ENCODE data around the gene CORO1C. TPM values are rescaled to one million over a fixed set of nuclear protein-coding genes. Genes with fewer than 3 reads are reported as not detected.
A peak's percentile ranks its signal among the peaks of the same experiment; 100 is the strongest.

CORO1C gene
- total RNA-seq, 1 experiment from 2014 or later, result 138 TPM

DNA sequence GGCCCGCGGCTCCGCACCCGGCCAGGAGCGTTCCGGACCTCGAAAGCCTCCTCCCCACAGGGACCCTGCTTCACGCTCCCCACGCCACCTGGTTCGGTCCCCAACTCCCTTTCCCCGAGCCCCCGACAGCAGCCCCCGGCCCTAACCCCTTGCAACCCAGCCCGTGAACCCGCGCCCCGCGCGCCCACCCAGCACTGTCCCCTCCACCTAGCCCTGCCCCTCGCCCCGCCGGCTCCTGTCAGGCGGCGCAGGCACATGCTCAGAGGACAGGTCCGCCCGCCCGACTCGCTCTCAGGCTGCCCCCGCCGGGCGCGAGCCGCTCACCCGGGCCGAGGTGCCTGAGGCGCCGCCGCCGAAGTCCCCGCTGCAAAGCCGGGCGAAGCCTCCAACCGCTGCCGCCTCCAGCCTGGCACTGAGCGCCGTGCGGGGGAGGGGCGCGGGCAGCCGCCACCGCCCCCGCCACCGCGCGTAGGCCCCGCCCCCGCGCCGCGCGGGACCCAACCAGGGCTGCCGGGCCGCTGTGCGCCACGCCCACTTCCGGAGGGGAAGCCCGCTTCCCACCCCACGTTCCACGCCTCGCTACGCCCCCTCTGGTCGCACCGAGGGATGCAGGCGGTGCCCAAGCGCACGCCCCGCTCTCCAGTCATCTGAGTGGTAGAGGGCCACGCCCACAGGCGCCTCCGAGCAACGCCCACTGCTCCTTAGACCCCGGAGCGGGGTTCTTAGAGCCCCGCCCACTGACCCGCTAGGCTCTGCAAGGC is at the start of gene CORO1C (continued):
- TF ChIP-seq POLR2AphosphoS5 (IDR thresholded peaks at IDR 0.05; ENCODE audit: low read depth, low read length) (peak; percentile 90), RAD21 (IDR thresholded peaks at IDR 0.05; ENCODE audit: low read depth) (peak; percentile 44; the same call in 1 of the 2 replicates), POLR2A (IDR thresholded peaks at IDR 0.05; ENCODE audit: borderline replicate concordance, extremely low read depth, insufficient read depth, insufficient read length) (peak; percentile 59), CEBPB (IDR thresholded peaks at IDR 0.05; ENCODE audit: low read depth) (no peak), ZNF274 (IDR thresholded peaks at IDR 0.05; ENCODE audit: low read depth, low read length) (no peak)
- TF ChIP-seq, protein P1, sequence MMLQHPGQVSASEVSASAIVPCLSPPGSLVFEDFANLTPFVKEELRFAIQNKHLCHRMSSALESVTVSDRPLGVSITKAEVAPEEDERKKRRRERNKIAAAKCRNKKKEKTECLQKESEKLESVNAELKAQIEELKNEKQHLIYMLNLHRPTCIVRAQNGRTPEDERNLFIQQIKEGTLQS (IDR thresholded peaks at IDR 0.05), result no peak

DNA sequence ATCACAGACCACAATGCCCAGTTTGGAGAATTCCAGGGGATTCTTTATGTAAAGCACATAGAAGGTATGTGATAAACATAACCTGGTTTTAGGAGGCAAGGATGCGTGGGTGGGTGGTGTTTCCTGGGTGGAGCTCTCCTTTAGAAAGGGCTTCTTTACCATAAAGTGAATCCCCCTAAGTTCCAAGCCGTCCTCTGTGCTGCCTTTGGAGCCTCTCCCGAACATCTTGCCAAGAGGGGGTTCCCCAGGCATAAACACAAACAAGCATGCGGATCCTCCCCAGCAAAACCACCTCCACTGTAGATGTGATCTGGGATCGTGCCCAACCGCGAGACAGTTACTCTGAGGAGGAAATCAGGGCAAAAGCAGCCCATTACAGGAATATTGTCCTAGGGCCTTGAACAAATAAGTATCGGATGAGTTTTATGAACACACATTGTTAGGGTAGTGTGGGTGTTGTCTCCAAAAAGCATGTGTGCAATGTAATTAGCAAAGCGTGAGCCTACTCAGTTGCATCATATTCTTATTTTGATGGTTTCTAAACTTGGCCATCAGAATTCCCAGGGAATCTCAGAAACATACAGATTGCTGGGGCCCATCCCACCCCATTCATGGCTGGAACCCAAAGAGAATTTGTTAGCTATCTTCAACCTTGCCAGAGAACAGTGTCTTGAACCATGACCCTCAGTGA is 48.8 kb upstream of the CORO1C start:
- H3K4me3 ChIP-seq (replicated peaks in 1 of 2; ENCODE audit: low read depth in 1 of 2, low read length in 2 of 2), result no peak overlapping the region
- H3K4me2 ChIP-seq (ENCODE audit: low read length), result no peak overlapping the region
- BruUV-seq (replicated peaks), result no TSS peak
- ChIA-PET RAD21 (ENCODE audit: low non-redundant PET in 1 of 2, low total read pairs in 2 of 2, uncharacterized antibody in 2 of 2, unreplicated experiment in 2 of 2) (interaction anchor here in 1 of 2 experiments (0.6 kb wide), 1 partner anchor 10 kb away, joined by 3 read pairs; no protein-coding TSS in a partner anchor), POLR2A (no interaction called here), CTCF (interaction anchor here (1.0 kb wide), 1 partner anchor 24 kb away, joined by 3 read pairs; no protein-coding TSS in a partner anchor)
- no peak overlapping the region for H2AFZ ChIP-seq (ENCODE audit: low read depth, low read length, poor library complexity, severe bottlenecking)
- H3K27me3 ChIP-seq (ENCODE audit: insufficient read depth, low read length), result no peaks in the 10 kb centered on the region
- H4K20me1 ChIP-seq (ENCODE audit: insufficient read depth), result no peaks in the 10 kb centered on the region
- no peaks in the 10 kb centered on the region for H3K9me2 ChIP-seq (ENCODE audit: insufficient read depth)
- H3K9me3 ChIP-seq (ENCODE audit: control insufficient read depth in 1 of 2, insufficient read depth in 1 of 2, low read depth in 1 of 2, low read length in 2 of 2), result no peaks in the 10 kb centered on the region
- no peak for ATAC-seq
- H3K9ac ChIP-seq (ENCODE audit: low read length), result no peak overlapping the region
- intact Hi-C loops (cut with micrococcal nuclease), result no loop called here
- H3K27ac ChIP-seq (ENCODE audit: low read depth, low read length), result no peak overlapping the region
- H3K4me1 ChIP-seq (ENCODE audit: control insufficient read depth in 1 of 2, insufficient read depth in 2 of 2, low read length in 2 of 2), result no peaks in the 10 kb centered on the region
- peaks cover 9 to 14% of the 10 kb centered on the region in 2 experiments; a peak in 3 of 4 replicates for H3K36me3 ChIP-seq (ENCODE audit: control insufficient read depth in 1 of 2, insufficient read depth in 2 of 2, low read length in 2 of 2)
- no peak for DNase-seq (ENCODE audit: low read depth, low spot score)
- peaks cover 11% of the 10 kb centered on the region; the same call in 1 of the 2 replicates for H3K79me2 ChIP-seq (ENCODE audit: insufficient read depth, low read length)
- TF ChIP-seq YY1 (IDR thresholded peaks at IDR 0.05; ENCODE audit: extremely low read depth, insufficient replicate concordance, low read depth, low read length) (no peak), ZNF274 (IDR thresholded peaks at IDR 0.05; ENCODE audit: low read depth, low read length) (no peak), ZFX (IDR thresholded peaks at IDR 0.05) (no peak), FOSL1 (IDR thresholded peaks at IDR 0.05; ENCODE audit: low read depth) (no peak), EZH2 (IDR thresholded peaks at IDR 0.05) (no peak), SP1 (IDR thresholded peaks at IDR 0.05; ENCODE audit: low read depth) (no peak), TCF7L2 (IDR thresholded peaks at IDR 0.05; ENCODE audit: borderline replicate concordance, extremely low read depth, insufficient read depth, insufficient read length) (no peak), CBX3 (IDR thresholded peaks at IDR 0.05; ENCODE audit: low read depth) (no peak), CEBPB (IDR thresholded peaks at IDR 0.05; ENCODE audit: low read depth) (no peak), JUND (IDR thresholded peaks at IDR 0.05) (no peak)
- TF ChIP-seq, protein P2, sequence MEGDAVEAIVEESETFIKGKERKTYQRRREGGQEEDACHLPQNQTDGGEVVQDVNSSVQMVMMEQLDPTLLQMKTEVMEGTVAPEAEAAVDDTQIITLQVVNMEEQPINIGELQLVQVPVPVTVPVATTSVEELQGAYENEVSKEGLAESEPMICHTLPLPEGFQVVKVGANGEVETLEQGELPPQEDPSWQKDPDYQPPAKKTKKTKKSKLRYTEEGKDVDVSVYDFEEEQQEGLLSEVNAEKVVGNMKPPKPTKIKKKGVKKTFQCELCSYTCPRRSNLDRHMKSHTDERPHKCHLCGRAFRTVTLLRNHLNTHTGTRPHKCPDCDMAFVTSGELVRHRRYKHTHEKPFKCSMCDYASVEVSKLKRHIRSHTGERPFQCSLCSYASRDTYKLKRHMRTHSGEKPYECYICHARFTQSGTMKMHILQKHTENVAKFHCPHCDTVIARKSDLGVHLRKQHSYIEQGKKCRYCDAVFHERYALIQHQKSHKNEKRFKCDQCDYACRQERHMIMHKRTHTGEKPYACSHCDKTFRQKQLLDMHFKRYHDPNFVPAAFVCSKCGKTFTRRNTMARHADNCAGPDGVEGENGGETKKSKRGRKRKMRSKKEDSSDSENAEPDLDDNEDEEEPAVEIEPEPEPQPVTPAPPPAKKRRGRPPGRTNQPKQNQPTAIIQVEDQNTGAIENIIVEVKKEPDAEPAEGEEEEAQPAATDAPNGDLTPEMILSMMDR (IDR thresholded peaks at IDR 0.05 in 2 of 3, conservative IDR thresholded peaks at IDR 0.05 in 1 of 3; ENCODE audit: borderline replicate concordance in 1 of 3, insufficient read depth in 1 of 3, low read depth in 2 of 3, low read length in 2 of 3), result no peak
- TF ChIP-seq, protein P3, sequence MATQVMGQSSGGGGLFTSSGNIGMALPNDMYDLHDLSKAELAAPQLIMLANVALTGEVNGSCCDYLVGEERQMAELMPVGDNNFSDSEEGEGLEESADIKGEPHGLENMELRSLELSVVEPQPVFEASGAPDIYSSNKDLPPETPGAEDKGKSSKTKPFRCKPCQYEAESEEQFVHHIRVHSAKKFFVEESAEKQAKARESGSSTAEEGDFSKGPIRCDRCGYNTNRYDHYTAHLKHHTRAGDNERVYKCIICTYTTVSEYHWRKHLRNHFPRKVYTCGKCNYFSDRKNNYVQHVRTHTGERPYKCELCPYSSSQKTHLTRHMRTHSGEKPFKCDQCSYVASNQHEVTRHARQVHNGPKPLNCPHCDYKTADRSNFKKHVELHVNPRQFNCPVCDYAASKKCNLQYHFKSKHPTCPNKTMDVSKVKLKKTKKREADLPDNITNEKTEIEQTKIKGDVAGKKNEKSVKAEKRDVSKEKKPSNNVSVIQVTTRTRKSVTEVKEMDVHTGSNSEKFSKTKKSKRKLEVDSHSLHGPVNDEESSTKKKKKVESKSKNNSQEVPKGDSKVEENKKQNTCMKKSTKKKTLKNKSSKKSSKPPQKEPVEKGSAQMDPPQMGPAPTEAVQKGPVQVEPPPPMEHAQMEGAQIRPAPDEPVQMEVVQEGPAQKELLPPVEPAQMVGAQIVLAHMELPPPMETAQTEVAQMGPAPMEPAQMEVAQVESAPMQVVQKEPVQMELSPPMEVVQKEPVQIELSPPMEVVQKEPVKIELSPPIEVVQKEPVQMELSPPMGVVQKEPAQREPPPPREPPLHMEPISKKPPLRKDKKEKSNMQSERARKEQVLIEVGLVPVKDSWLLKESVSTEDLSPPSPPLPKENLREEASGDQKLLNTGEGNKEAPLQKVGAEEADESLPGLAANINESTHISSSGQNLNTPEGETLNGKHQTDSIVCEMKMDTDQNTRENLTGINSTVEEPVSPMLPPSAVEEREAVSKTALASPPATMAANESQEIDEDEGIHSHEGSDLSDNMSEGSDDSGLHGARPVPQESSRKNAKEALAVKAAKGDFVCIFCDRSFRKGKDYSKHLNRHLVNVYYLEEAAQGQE (IDR thresholded peaks at IDR 0.05; ENCODE audit: low read depth), result no peak

Measured in HCT116 (cell line).